Stimulated activated naive B cell treated with anti-CD40 and anti-IgM and Interleukin-4, amounts not matched to agents 10 μg/mL and 1 μg/mL and 100 μg/mL, for 72 hours (primary cell): ENCODE data around the gene FAM217A.
A peak's percentile ranks its signal among the peaks of the same experiment; 100 is the strongest.
"Not testable (repeated sequence)": the region's sequence is repeated elsewhere in the genome, so short reads cannot be mapped to it uniquely, and the experiment has no call there.

ENCODE experiments used
- ATAC-seq, 2 donors: fragments of 150-1000 bp; cut with Tn5 transposase; replicated peaks; 2 replicates each; pipeline ENCODE4 v1.10.0; 2021; ENCODE audit warnings: moderate library complexity in 1 of 2
- DNase-seq: peaks from one replicate; pipeline ENCODE4 v3.0.0; 2021
- H3K27ac Mint-ChIP-seq: one replicate; pipeline ENCODE4 v1.8.0; 2022; ENCODE audit warnings: mild to moderate bottlenecking, mixed read lengths
- H3K27me3 Mint-ChIP-seq, 2 donors: one replicate each; pipeline ENCODE4 v1.8.0; 2022; ENCODE audit warnings: mixed read lengths in 2 of 2
- H3K36me3 Mint-ChIP-seq, 2 donors: one replicate each; pipeline ENCODE4 v1.8.0; 2022; ENCODE audit warnings: mixed read lengths in 2 of 2, mild to moderate bottlenecking in 1 of 2
- H3K4me1 Mint-ChIP-seq, 2 donors: one replicate each; pipeline ENCODE4 v1.8.0; 2022; ENCODE audit warnings: mixed read lengths in 2 of 2, mild to moderate bottlenecking in 1 of 2
- H3K4me3 Mint-ChIP-seq, 2 donors: one replicate each; pipeline ENCODE4 v1.8.0; 2022; ENCODE audit warnings: mild to moderate bottlenecking in 2 of 2, mixed read lengths in 2 of 2, moderate library complexity in 1 of 2
- H3K9me3 Mint-ChIP-seq, 2 donors: one replicate each; pipeline ENCODE4 v1.8.0; 2022; ENCODE audit warnings: mixed read lengths in 2 of 2, mild to moderate bottlenecking in 1 of 2

Gene FAM217A

GRCh38 chr6:4103929-4104328 is 25.0 kb upstream of the FAM217A start:
- no peak overlapping the region for H3K4me3 Mint-ChIP-seq
- H3K27ac Mint-ChIP-seq = no peak overlapping the region
- DNase-seq (no peak), ATAC-seq (no peak)
- H3K27me3 Mint-ChIP-seq = no peaks in the 10 kb centered on the region
- H3K9me3 Mint-ChIP-seq = no peaks in the 10 kb centered on the region
- H3K4me1 Mint-ChIP-seq = no peaks in the 10 kb centered on the region
- no peaks in the 10 kb centered on the region for H3K36me3 Mint-ChIP-seq

GRCh38 chr6:4102687-4103244 is 23.8 kb upstream of the FAM217A start:
- Mint-ChIP-seq H3K4me3 (no peak overlapping the region), H3K36me3 (no peaks in the 10 kb centered on the region)

DNA sequence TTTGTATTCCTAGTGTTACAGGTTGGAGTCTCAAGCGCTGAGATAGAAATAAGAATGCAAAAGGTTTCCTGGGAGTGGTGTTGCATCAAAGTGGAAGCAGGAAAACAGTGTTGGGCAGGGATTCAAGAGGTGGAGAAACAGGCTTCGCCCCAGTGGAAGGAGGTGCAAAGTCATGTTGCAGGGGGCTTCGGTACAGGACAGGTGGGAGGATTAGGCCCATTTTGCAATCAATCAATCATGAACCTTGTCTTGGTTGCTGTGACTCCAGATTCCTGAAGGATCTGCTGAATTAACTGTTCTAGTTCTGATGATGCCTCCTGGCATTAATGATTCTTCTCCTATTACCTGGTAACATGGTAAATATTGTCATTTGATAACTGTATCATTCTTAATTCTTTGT is 22.4 kb upstream of the FAM217A start:
- DNase-seq (no peak), ATAC-seq (no peak)
- H3K4me3 Mint-ChIP-seq = no peak overlapping the region
- H3K4me1 Mint-ChIP-seq = no peaks in the 10 kb centered on the region
- no peaks in the 10 kb centered on the region for H3K9me3 Mint-ChIP-seq
- no peaks in the 10 kb centered on the region for H3K27me3 Mint-ChIP-seq
- no peak overlapping the region for H3K27ac Mint-ChIP-seq
- no peaks in the 10 kb centered on the region for H3K36me3 Mint-ChIP-seq

More at GRCh38 chr6:4102687-4103244, 23.8 kb upstream of the FAM217A start:
- Mint-ChIP-seq H3K27me3 (no peaks in the 10 kb centered on the region), H3K9me3 (no peaks in the 10 kb centered on the region), H3K27ac (no peak overlapping the region), H3K4me1 (no peaks in the 10 kb centered on the region)
- DNase-seq (no peak), ATAC-seq (no peak)

DNA sequence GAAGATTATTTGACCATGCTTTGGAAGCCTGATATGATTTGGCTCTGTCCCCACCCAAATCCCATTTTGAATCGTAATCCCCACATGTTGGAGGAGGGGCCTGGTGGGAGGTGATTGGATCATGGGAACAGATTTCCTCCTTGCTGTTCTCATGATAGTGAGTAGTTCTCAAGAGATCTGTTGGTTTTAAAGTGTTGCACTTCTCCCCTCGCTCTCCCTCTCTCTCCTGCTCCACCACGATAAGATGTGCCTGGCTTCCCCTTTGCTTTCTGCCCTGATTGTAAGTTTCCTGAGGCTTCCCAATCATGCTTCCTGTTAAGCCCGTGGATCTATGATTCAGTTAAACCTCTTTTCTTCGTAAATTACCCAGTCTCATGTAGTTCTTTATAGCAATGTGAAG is 21.7 kb upstream of the FAM217A start:
- no peak for DNase-seq
- H3K9me3 Mint-ChIP-seq = no peaks in the 10 kb centered on the region
- no peak for ATAC-seq
- H3K4me1 Mint-ChIP-seq = no peaks in the 10 kb centered on the region
- no peak overlapping the region for H3K27ac Mint-ChIP-seq
- H3K27me3 Mint-ChIP-seq = no peaks in the 10 kb centered on the region
- H3K36me3 Mint-ChIP-seq = no peaks in the 10 kb centered on the region
- H3K4me3 Mint-ChIP-seq = no peak overlapping the region

DNA sequence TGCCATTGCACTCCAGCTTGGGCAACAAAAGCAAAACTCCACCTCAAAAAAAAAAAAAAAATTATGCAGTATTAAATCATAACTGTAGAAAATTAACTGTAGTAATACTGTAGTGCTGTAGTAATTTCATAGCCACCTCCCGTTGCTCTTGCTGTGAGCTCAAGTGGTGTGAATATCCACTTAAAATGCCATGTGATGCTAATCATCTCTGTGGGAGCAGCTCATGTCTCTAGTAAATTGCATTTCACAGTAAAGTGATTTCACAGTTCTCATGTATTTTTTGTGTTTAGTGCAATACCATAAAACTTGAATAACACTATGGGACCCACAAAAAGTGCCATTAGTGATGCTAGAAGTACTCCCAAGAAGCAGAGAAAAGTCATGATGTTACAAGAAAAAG is 14.4 kb upstream of the FAM217A start:
- Mint-ChIP-seq H3K4me1 (no peaks in the 10 kb centered on the region), H3K4me3 (no peak overlapping the region), H3K27me3 (peaks cover 0 to 1% of the 10 kb centered on the region in 2 donors), H3K9me3 (peaks cover 0 to 2% of the 10 kb centered on the region in 2 donors), H3K36me3 (no peaks in the 10 kb centered on the region), H3K27ac (no peak overlapping the region)
- no peak for ATAC-seq
- DNase-seq = no peak

DNA sequence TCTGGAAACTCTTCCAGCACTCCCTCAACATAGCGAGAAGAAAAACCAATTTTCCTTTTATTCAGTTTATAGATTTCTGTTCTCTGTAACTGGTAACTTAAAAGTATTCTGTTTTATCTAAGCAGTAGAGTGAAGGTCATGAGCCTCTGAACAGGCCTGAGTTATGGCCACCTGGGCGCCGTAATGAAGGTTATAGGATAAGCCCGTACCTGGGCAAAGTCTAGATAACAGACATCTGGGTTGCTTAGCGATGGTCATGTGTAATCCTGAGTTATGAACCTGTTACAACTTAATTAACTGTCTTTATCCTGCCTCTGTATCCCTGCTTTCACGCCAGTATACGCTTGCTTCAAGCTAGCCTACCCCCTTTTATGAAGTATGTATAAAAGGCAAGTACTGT is 13.0 kb upstream of the FAM217A start:
- Mint-ChIP-seq H3K36me3 (no peaks in the 10 kb centered on the region), H3K27ac (no peak overlapping the region), H3K27me3 (peaks cover 0 to 15% of the 10 kb centered on the region in 2 donors), H3K9me3 (peaks cover 0 to 2% of the 10 kb centered on the region in 2 donors), H3K4me1 (no peaks in the 10 kb centered on the region), H3K4me3 (no peak overlapping the region)
- DNase-seq (no peak), ATAC-seq (no peak)

DNA sequence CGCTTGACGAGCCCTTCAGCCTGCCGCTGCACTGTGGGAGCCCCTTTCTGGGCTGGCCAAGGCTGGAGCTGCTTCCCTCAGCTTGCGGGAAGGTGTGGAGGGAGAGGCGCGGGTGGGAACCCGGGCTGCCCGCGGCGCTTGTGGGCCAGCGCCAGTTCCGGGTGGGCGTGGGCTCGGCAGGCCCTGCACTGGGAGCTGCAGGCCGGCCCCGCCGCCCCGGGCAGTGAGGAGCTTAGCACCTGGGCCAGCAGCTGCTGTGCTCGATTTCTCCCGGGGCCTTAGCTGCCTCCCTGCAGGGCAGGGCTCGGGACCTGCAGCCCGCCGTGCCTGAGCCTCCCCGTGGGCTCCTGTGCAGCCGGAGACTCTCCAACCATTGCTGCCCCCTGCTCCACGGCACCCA is 11.1 kb upstream of the FAM217A start:
- not testable (repeated sequence) for H3K27ac Mint-ChIP-seq, DNase-seq, H3K4me3 Mint-ChIP-seq, H3K9me3 Mint-ChIP-seq, ATAC-seq, H3K36me3 Mint-ChIP-seq, H3K4me1 Mint-ChIP-seq
- H3K27me3 Mint-ChIP-seq = peaks cover 0 to 15% of the 10 kb centered on the region in 2 donors

- ATAC-seq (no peak), DNase-seq (no peak)
- Mint-ChIP-seq H3K9me3 (peaks cover 0 to 2% of the 10 kb centered on the region in 2 donors), H3K36me3 (no peaks in the 10 kb centered on the region), H3K27ac (no peak overlapping the region), H3K4me3 (no peak overlapping the region), H3K27me3 (peaks cover 0 to 15% of the 10 kb centered on the region in 2 donors), H3K4me1 (no peaks in the 10 kb centered on the region)
These were observed 9.8 kb upstream of the FAM217A start for GRCh38 chr6:4088704-4089103.

DNA sequence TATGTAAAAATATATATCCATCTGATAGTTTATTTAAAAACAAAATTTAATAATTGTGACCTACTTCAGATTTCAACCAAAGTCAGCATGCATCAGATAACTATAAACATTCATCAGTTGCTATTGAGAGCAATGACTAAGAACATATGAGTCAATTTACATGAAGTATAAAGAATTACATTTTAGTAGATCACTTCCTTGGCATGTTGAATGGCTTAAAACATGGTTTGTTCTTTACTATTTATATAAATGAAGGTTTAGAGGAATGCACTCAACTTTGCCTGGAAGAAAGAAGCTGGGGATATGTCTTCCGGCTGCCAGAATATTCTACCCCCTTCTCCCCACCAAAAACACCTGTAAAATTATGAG is 6.4 kb upstream of the FAM217A start:
- ATAC-seq (no peak), DNase-seq (no peak)
- H3K27me3 Mint-ChIP-seq = peaks cover 0 to 15% of the 10 kb centered on the region in 2 donors
- H3K4me3 Mint-ChIP-seq = no peak overlapping the region
- no peaks in the 10 kb centered on the region for H3K36me3 Mint-ChIP-seq
- H3K9me3 Mint-ChIP-seq = no peaks in the 10 kb centered on the region
- no peak overlapping the region for H3K27ac Mint-ChIP-seq
- no peaks in the 10 kb centered on the region for H3K4me1 Mint-ChIP-seq

- H3K4me3 Mint-ChIP-seq = no peak overlapping the region
- H3K27ac Mint-ChIP-seq = no peak overlapping the region
- no peaks in the 10 kb centered on the region for H3K36me3 Mint-ChIP-seq
- no peak for ATAC-seq
- no peaks in the 10 kb centered on the region for H3K9me3 Mint-ChIP-seq
- H3K4me1 Mint-ChIP-seq = no peaks in the 10 kb centered on the region
- no peak for DNase-seq
- peaks cover 0 to 15% of the 10 kb centered on the region in 2 donors for H3K27me3 Mint-ChIP-seq
These were observed 5.8 kb upstream of the FAM217A start for GRCh38 chr6:4084444-4085331.

- Mint-ChIP-seq H3K27ac (no peak overlapping the region), H3K4me3 (no peak overlapping the region), H3K36me3 (no peaks in the 10 kb centered on the region), H3K27me3 (peaks cover 13 to 20% of the 10 kb centered on the region in 2 donors), H3K9me3 (no peaks in the 10 kb centered on the region), H3K4me1 (no peaks in the 10 kb centered on the region)
- ATAC-seq = no peak
- DNase-seq = no peak
These were observed 4.3 kb downstream of the FAM217A start for GRCh38 chr6:4074478-4075235.

DNA sequence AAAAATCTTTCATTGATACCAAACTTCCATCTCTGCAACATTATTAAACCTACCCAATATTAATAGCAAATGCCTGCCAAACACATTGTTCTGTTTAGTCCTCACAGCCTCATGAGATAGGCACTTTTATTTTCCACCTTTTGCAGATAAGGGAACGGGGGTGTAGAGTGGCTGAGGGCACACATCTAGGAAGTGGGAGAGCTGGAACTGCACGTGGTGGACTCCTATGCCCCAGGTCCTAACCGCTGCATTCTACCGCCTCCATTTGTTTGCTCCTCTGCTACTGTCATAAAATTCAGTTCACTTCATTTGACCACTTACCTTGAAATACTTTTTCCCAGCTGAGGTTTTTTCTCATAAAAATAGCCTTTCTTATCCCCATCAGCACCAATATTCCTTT is 7.6 kb downstream of the FAM217A start:
- DNase-seq (no peak), ATAC-seq (no peak)
- H3K27ac Mint-ChIP-seq = no peak overlapping the region
- peaks cover 0 to 6% of the 10 kb centered on the region in 2 donors for H3K27me3 Mint-ChIP-seq
- H3K36me3 Mint-ChIP-seq = peaks cover 0 to 2% of the 10 kb centered on the region in 2 donors
- no peaks in the 10 kb centered on the region for H3K9me3 Mint-ChIP-seq
- no peak overlapping the region for H3K4me3 Mint-ChIP-seq
- H3K4me1 Mint-ChIP-seq = no peaks in the 10 kb centered on the region

DNA sequence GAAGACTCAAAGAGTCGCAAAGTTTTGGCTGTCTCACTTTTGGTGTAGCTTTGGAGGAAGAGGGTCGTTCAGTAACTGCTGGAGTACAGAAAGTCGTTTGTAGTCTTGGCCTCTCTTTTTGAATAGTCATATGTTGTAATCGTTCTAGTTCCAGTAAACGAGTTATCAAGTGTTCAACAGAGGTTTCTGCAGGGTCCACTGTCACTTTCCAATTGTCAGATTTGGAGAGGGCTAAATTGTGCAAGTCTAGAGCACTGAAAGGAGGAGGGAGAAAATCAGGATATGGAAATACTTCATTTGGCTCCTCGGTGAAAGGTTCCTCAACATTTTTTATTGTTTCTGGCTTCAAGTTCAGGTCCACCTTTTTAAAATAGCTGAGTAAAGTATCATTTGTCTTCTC is 9.7 kb downstream of the FAM217A start:
- Mint-ChIP-seq H3K9me3 (no peaks in the 10 kb centered on the region), H3K27me3 (no peaks in the 10 kb centered on the region), H3K4me1 (no peaks in the 10 kb centered on the region), H3K4me3 (no peak overlapping the region), H3K27ac (no peak overlapping the region), H3K36me3 (peaks cover 1 to 20% of the 10 kb centered on the region in 2 donors)
- no peak for ATAC-seq
- no peak for DNase-seq

DNA sequence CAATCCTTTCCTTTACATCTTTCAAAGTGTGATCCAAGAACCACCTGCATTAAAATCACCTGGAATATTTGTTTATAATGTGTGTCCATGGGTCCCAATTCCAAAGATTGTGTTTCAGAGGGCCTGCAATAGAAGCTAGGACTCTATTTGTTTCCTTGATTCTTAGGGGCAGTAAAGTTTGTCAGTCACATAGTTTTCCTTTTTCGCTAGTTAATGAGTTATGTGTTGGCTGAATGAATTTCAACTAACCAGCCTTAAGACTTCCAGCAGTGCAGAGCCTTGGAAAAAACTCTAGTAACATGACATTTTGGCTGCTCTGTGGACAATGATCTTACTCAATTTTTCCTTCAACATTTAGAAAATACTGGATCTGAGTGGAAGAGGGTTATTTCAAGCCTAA is 11.3 kb downstream of the FAM217A start:
- H3K27ac Mint-ChIP-seq = peak overlapping the region; percentile 42
- peaks cover 7 to 29% of the 10 kb centered on the region in 2 donors for H3K36me3 Mint-ChIP-seq
- DNase-seq = no peak
- H3K27me3 Mint-ChIP-seq = no peaks in the 10 kb centered on the region
- no peak for ATAC-seq
- no peaks in the 10 kb centered on the region for H3K9me3 Mint-ChIP-seq
- no peaks in the 10 kb centered on the region for H3K4me1 Mint-ChIP-seq
- H3K4me3 Mint-ChIP-seq = no peak overlapping the region
